HEK293 (cell line): ENCODE data around the gene ATMIN.

Experiments used
- CTCF ChIP-seq: fragments of 450-650 bp; formaldehyde crosslinking; IDR thresholded peaks from 2 replicates; pipeline ENCODE4 v1.5.1; 2016; ENCODE audit warnings: missing biosample characterization, missing genetic modification characterization
- KLF7 ChIP-seq: fragments of 450-650 bp; formaldehyde crosslinking; IDR thresholded peaks from 2 replicates; pipeline ENCODE4 v1.5.1; 2016; ENCODE audit warnings: missing biosample characterization, missing genetic modification characterization, borderline replicate concordance
- KLF9 ChIP-seq: fragments of 450-650 bp; formaldehyde crosslinking; IDR thresholded peaks from 2 replicates; pipeline ENCODE4 v1.5.1; 2016; ENCODE audit warnings: missing biosample characterization, missing genetic modification characterization, low read depth
- ZNF398 ChIP-seq: fragments of 450-650 bp; formaldehyde crosslinking; IDR thresholded peaks from 2 replicates; pipeline ENCODE4 v1.5.1; 2017; ENCODE audit warnings: missing biosample characterization, missing genetic modification characterization
- ZNF670 ChIP-seq: fragments of 450-650 bp; formaldehyde crosslinking; IDR thresholded peaks from 2 replicates; pipeline ENCODE4 v1.5.1; 2016; ENCODE audit warnings: missing biosample characterization, missing genetic modification characterization, low read depth
- ZNF785 ChIP-seq: fragments of 450-650 bp; formaldehyde crosslinking; IDR thresholded peaks from 2 replicates; pipeline ENCODE4 v1.5.1; 2016; ENCODE audit warnings: missing biosample characterization, missing genetic modification characterization
- ZNF791 ChIP-seq: fragments of 450-650 bp; formaldehyde crosslinking; IDR thresholded peaks from 2 replicates; pipeline ENCODE4 v1.5.1; 2016; ENCODE audit warnings: missing biosample characterization, missing genetic modification characterization

GRCh38 chr16:80997139-80997798, 38.4 kb upstream of the ATMIN start:
- no peak for TF ChIP-seq CTCF (tag by site-specific recombination)
- TF ChIP-seq ZNF785 = no peak
- TF ChIP-seq ZNF398 (tag by site-specific recombination) = no peak
- no peak for TF ChIP-seq KLF7 (tag by site-specific recombination)
- TF ChIP-seq KLF9 = no peak
- TF ChIP-seq ZNF670 (tag by site-specific recombination) = no peak
- no peak for TF ChIP-seq ZNF791 (tag by site-specific recombination)
